ENCODE data around the gene UXS1. TPM values are rescaled to one million over a fixed set of nuclear protein-coding genes. Genes with fewer than 3 reads are reported as not detected.

UXS1 gene
- total RNA-seq, 1 donor from 2014 or later, result 38.0 TPM

- H3K4me3 ChIP-seq, result peak overlapping the region; percentile 36
- H3K4me1 ChIP-seq, result peaks cover 9% of the 10 kb centered on the region
- Mint-ChIP-seq H3K4me3 (peak overlapping the region; percentile 65), H3K27me3 (ENCODE audit: insufficient read depth, low read depth) (no peaks in the 10 kb centered on the region), H3K27ac (peak overlapping the region; percentile 74), H3K36me3 (peaks cover 31% of the 10 kb centered on the region), H3K4me1 (peaks cover 4% of the 10 kb centered on the region), H3K9me3 (peaks cover 2% of the 10 kb centered on the region)
- peaks cover 13% of the 10 kb centered on the region for H3K79me2 ChIP-seq (ENCODE audit: low read depth)
- H3K27me3 ChIP-seq, result no peaks in the 10 kb centered on the region
- TF ChIP-seq EZH2phosphoT487 (IDR thresholded peaks at IDR 0.05) (no peak), EZH2 (IDR thresholded peaks at IDR 0.05) (no peak)
- TF ChIP-seq, protein P1, sequence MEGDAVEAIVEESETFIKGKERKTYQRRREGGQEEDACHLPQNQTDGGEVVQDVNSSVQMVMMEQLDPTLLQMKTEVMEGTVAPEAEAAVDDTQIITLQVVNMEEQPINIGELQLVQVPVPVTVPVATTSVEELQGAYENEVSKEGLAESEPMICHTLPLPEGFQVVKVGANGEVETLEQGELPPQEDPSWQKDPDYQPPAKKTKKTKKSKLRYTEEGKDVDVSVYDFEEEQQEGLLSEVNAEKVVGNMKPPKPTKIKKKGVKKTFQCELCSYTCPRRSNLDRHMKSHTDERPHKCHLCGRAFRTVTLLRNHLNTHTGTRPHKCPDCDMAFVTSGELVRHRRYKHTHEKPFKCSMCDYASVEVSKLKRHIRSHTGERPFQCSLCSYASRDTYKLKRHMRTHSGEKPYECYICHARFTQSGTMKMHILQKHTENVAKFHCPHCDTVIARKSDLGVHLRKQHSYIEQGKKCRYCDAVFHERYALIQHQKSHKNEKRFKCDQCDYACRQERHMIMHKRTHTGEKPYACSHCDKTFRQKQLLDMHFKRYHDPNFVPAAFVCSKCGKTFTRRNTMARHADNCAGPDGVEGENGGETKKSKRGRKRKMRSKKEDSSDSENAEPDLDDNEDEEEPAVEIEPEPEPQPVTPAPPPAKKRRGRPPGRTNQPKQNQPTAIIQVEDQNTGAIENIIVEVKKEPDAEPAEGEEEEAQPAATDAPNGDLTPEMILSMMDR (IDR thresholded peaks at IDR 0.05), result no peak
- DNase-seq (ENCODE audit: low spot score), result no peak
- no peak overlapping the region for H3K9ac ChIP-seq
- no peaks in the 10 kb centered on the region for H3K36me3 ChIP-seq
- H3F3A ChIP-seq (ENCODE audit: low read depth), result no peaks in the 10 kb centered on the region
- no peaks in the 10 kb centered on the region for H3K9me3 ChIP-seq (ENCODE audit: low read depth)
- H4K20me1 ChIP-seq (ENCODE audit: low read depth), result no peaks in the 10 kb centered on the region
- no peak overlapping the region for H3K27ac ChIP-seq
- H2AFZ ChIP-seq (replicated peaks), result peak overlapping the region; percentile 69
- peak overlapping the region; percentile 72 for H3K4me2 ChIP-seq
Observed at GRCh38 chr2:106130251-106130998, 63.7 kb downstream of the UXS1 start.

GRCh38 chr2:106129592-106129991, 64.5 kb downstream of the UXS1 start:
- H4K20me1 ChIP-seq (ENCODE audit: low read depth), result no peaks in the 10 kb centered on the region
- no peak overlapping the region for H3K4me3 Mint-ChIP-seq
- no peak overlapping the region for H3K27ac Mint-ChIP-seq
- no peak overlapping the region for H3K4me2 ChIP-seq
- H3K36me3 Mint-ChIP-seq, result peaks cover 38% of the 10 kb centered on the region
- no peaks in the 10 kb centered on the region for H3K9me3 ChIP-seq (ENCODE audit: low read depth)
- H3F3A ChIP-seq (ENCODE audit: low read depth), result no peaks in the 10 kb centered on the region
- no peaks in the 10 kb centered on the region for H3K27me3 Mint-ChIP-seq (ENCODE audit: insufficient read depth, low read depth)
- no peaks in the 10 kb centered on the region for H3K27me3 ChIP-seq
- H3K4me1 ChIP-seq, result peaks cover 9% of the 10 kb centered on the region
- H3K27ac ChIP-seq, result no peak overlapping the region
- DNase-seq (ENCODE audit: low spot score), result no peak
- no peak overlapping the region for H3K4me3 ChIP-seq
- no peak overlapping the region for H2AFZ ChIP-seq (replicated peaks)
- TF ChIP-seq, protein P1 (IDR thresholded peaks at IDR 0.05), result no peak
- TF ChIP-seq EZH2 (IDR thresholded peaks at IDR 0.05) (no peak), EZH2phosphoT487 (IDR thresholded peaks at IDR 0.05) (no peak)
- peaks cover 4% of the 10 kb centered on the region for H3K4me1 Mint-ChIP-seq
- H3K36me3 ChIP-seq, result no peaks in the 10 kb centered on the region
- no peak overlapping the region for H3K9ac ChIP-seq
- peaks cover 2% of the 10 kb centered on the region for H3K9me3 Mint-ChIP-seq
- H3K79me2 ChIP-seq (ENCODE audit: low read depth), result peaks cover 13% of the 10 kb centered on the region

DNA sequence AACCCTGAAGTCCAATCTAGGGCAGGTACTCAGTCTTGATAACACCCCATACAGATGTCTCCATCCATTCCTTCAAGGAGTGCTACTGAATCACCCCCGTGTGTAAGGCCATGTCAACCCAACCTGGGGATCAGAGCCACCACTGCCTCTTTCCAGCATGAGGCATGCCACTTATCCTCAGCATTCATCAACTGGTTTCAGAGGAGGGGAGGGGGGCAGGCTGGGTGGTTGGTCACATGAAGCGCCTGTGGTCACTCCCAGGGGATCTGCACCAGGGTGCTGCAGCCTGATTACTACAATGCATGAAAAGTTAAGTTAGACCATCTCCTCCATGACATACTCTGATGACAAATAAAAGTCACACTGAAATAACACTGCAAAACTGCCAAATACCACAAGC, 65.0 kb downstream of the UXS1 start:
- Mint-ChIP-seq H3K4me3 (no peak overlapping the region), H3K27ac (no peak overlapping the region)
- no peaks in the 10 kb centered on the region for H3F3A ChIP-seq (ENCODE audit: low read depth)

More for the DNA sequence above, 65.0 kb downstream of the UXS1 start:
- TF ChIP-seq, protein P1 (IDR thresholded peaks at IDR 0.05), result no peak
- TF ChIP-seq EZH2phosphoT487 (IDR thresholded peaks at IDR 0.05), result no peak
- TF ChIP-seq EZH2 (IDR thresholded peaks at IDR 0.05), result no peak
- H3K4me1 Mint-ChIP-seq, result peaks cover 4% of the 10 kb centered on the region
- Histone ChIP-seq H3K79me2 (ENCODE audit: low read depth) (peaks cover 13% of the 10 kb centered on the region), H3K27ac (no peak overlapping the region), H3K27me3 (no peaks in the 10 kb centered on the region), H2AFZ (replicated peaks) (no peak overlapping the region), H3K9ac (no peak overlapping the region), H3K4me2 (no peak overlapping the region), H3K36me3 (no peaks in the 10 kb centered on the region), H3K4me3 (no peak overlapping the region), H3K4me1 (peaks cover 9% of the 10 kb centered on the region), H3K9me3 (ENCODE audit: low read depth) (no peaks in the 10 kb centered on the region), H4K20me1 (ENCODE audit: low read depth) (no peaks in the 10 kb centered on the region)
- H3K36me3 Mint-ChIP-seq, result peaks cover 38% of the 10 kb centered on the region
- H3K27me3 Mint-ChIP-seq (ENCODE audit: insufficient read depth, low read depth), result no peaks in the 10 kb centered on the region
- no peak for DNase-seq (ENCODE audit: low spot score)
- peaks cover 2% of the 10 kb centered on the region for H3K9me3 Mint-ChIP-seq

Measured in neural progenitor cell (in vitro differentiated cells).